HG02970 (cell line): ENCODE measurements around the gene STX4.

Source experiments
- ATAC-seq: cut with Tn5 transposase; IDR thresholded peaks from one replicate; pipeline ENCODE4 v1.9.1; 2021; ENCODE audit warnings: mild to moderate bottlenecking, moderate library complexity, moderate number of reproducible peaks; ENCODE audit not compliant: unreplicated experiment, low FRiP score

The STX4 gene

DNA sequence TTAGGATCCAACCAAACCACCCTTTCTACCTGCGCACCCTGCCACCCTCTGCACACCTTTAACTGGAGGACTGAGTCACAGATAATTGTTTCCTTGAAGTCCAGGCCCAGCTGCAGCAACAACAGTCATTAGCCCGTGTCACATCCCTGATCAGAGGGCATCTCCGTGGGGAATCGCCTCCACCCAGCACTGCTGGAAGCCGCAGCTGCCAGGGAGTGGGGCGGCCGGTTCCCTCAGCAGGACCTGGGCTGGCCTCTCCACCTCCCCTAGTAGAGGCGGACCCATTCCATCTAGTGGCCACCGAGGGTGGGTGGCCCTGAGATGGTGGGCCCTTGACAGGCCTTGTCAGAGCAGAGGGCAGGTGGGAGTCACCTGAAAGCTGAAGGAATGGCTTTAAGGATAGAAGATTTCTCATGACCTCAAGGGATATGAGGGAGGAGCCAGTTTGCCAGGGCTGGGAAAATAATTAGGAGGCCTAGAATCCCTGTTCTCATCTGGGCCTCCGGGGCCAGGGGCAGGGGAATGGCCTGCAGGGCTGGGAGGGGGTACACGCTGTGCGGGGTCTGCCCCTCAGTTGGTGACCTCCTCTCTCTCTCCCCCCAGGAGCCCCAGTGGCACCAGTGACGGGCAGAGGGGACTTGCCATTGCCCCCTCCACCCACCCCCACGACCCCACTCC is 49.1 kb downstream of the STX4 start:
- no peak for ATAC-seq

DNA sequence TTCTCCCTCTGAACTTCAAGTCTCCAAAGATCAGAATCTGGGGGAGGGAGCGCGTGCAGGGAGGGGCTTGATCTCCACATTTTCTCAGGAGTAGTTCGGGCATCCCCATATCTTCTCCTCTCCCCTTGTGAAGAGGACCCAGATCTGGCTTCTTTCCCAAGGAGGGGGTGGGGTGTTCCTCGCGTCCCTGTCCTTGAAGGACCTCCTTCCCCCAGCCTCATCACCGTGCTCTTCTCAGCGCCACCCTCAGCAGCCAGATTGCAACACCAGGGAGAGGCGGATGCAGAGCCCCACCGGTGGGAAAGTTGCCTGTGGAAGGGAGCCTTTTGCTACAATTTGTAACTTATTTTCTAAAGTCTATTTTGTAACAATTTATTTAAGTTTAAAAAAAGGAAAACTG is 49.7 kb downstream of the STX4 start:
- ATAC-seq: no peak

DNA sequence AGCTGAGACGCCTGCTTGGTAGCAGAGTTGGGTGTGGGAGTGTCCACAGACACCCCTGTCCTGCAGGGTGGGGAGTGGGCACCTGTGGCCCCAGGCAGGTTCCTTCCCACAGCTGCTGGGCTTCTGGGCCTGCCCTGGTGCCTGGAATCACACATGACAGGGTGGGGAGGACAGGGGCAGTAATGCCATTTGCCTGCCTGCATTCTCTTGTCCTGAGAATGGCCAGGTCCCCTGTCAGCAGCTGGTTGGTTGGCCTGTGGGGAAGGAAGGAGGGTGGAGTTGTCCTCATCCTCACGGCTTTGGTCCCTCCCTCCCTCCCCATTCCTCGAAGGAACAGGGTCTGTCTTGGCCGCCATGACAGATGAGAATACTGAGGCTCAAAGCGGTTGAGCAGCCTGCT is 50.2 kb downstream of the STX4 start:
- no peak for ATAC-seq

DNA sequence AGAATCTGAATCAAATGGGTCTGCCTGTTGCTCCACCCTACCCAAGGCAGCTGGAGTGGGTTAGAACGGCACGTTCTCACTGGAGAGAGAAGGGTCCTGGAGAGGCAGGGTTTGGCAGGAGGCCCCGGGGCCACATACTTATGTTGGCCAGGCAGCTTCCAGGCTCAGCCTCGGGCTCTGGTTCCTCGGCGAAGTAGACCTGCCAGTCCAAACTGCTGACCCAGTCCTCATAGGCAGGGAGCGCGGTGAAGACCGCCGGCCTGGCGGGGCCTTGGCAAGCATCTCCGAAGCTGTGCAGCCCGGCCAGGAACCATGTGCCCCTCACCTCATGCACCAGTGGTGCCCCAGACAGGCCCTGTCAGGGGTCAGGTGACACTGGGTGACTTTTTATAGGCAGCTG is 50.6 kb downstream of the STX4 start:
- ATAC-seq: no peak

DNA sequence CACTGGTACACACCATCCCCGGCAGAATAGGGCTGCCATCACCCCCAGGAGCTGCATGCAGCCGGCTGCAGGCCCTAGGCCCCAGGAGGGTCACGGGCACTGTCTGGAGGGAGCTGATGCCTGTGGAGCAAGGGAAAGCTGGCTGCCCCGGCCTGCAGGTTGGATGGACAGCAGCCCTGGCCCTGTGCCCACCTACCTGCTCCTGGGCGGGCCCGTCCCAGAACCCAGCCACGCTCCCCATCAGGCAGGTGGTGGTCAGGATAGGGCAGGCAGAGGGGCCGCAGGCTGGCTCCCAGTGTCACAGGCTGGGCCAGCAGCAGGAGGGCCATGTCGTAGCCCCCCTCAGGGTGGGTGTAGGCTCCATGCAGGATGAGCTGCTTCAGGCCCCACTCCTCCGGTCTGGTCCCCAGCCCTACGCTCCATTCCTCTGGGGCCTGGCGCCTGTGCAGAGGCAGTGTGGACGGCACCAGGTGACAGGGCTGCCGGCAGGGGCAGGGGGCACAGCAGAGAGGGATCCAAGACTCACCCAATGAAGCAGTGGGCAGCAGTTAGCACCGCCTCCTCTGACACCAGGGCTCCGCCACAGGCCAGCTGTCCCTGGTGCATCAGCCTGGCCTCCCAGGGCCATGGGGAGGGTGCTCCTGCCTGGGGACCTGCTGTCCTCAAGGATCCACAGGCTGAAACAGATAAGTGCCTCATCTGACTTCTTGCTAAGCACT is 51.4 kb downstream of the STX4 start:
- ATAC-seq: no peak

DNA sequence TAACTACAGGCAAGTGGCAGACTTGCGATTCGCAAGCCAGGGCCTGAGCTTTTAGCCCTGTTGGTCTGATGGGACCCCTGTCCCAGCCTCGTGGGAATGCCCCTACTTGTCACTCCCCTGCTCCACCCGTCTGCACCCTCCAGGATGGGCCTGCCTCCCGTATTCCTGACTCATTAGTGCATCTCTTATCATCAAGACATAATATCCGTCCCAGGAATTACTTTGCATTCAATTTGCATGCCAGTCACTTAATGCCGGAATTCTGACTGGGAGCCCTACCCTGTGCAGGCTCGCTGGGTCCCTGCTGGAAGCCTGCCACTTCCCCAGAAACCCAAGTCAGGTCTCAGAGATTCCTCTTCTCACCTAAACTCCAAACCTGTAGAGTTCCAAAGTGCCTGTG is 52.1 kb downstream of the STX4 start:
- ATAC-seq: no peak

DNA sequence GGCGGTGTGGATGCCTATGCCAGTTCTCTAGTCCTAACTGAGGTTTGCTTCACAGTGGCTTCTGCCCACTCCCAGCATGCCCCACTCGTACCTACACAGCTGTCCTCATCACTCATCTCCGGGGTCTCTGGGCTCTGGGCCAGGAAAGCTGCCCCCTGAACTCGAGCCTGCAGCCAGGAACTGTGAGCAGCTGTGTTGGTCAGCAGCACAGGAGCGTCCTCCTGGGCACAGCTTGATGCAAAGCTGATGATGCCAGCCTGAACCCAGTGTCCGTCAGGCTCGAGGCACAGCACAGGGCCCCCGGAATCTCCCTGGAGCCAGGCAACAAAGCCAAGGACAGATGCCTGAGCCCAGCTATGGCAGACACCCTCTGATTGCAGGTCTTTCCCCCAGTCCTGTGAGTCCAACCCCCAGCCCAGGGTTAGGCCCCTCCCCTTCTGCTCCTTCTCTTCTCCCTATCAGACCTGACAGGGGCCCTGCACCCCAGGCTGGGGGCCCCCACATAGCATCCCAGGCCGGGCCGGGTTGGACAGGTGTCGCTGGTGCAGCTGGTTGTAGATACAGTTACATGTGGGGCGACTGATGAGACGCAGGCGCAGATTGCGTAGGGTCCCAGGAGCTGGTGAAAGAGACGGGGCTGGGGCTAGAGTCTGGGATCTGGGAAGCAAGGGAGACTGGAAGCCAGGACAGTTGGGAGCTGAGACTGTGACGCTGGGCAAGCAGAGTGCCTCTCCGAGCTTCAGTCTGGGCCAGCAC is 52.7 kb downstream of the STX4 start:
- no peak for ATAC-seq

DNA sequence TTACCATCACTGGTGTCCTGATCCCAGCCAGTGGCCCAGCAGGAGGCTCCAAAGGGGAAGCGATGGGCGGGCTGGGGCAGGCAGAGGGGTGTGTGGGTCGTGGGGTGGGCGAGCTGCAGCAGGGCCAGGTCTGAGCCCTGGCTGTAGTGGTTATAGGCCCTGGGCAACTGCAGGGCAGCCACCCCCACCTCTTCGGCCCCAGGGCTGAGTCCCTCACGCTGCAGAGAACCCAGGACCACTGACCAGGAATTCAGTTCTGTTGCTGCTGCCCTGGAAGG is 53.2 kb downstream of the STX4 start:
- ATAC-seq: no peak

DNA sequence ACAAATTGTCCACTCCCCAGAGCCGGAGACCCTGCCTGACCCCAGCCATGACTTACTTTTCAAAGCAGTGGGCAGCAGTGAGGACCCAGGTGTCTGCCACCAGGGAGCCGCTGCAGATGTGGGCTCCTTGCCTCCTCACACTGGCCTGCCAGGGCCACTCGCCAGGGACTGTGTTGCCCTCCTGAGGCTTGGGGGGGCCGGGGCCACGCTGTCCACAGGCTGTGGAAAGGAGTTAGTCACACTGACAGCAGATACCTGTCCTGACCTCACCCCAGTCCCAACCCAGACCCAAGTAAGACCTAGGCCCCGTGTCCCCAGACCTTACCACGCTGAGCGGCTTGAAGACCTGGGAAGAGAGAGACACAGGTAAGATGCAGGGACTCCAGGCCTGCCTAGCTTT is 54.1 kb downstream of the STX4 start:
- no peak for ATAC-seq

DNA sequence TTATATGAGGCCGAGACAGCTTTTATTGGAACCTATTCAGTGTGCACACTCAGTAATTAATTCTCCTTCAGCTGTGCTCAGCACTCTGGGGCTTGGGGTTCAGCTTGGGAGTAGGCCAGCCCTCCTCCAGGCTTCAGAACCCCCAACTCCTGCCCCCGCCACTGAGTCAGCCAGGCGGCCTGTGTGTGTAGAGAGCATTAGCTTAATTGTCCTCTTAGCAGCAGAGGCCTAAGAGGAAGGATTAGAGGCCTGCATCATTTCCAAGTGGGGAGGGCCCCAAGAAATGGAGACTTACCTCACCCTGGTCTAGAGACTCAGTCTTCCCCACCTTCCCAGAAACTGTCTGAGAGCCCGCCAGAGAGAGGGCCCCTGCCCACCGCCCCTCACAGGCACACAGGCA is 54.6 kb downstream of the STX4 start:
- ATAC-seq: no peak

DNA sequence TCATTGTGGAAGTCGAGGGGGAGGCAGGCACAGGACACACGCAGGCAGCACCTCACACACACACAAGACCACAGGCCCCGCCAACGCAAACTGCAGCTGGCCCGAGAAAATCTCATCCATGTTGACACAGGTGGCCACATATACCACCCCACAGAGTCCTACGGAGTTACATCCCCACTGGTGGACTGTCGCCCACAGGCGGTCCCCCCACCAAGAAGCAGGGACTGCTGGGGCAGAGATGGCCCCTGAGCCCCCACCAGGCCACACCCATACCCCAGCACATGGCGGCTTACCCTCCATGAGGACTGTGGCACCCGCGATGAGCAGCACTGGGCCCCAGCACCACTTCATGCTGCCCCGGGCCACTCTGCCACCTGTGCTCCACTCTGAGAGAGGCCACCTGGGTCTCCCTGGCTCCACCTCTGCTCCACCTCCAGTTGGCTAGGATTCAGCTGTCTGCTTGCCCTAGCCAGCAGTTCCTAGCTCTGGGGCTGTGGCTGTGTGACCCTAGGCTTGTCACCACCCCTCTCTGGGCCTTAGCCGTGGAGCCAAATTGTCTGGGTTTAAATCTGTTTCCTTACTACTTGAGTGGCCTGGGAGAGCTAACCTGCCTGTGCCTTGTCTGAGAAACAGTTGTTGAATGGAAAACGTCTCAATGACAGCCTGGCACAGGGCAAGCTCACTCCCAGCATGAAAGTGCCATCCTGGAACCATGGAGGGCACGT is 55.3 kb downstream of the STX4 start, which contains the start of gene PRSS53:
Gene PRSS53 (minus strand): TSS at position 485 of the 725 bp plus-strand sequence. CDS start 134 bp downstream, at position 351.
- no peak for ATAC-seq

DNA sequence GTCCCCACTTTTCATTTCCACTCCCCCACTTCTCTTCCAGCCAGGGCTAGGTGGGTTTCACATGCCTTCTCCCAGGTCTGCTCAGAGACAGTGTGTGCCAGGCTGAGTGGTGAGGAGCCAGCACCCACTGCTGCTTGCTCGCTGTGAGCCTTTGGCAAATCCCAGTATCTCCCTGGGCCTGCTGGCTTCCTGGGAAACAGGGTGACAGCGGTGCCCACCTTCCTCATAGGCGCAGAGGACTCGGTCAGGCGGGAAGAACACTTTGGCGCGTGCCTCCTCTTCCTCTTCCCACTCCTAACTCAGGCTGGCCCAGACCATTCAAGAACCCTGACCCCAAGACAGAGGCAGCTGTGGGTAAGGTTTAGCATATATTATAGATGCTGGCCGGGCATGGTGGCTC is 55.8 kb downstream of the STX4 start:
- no peak for ATAC-seq
